ENCODE measurements around the gene USP40.

DNA sequence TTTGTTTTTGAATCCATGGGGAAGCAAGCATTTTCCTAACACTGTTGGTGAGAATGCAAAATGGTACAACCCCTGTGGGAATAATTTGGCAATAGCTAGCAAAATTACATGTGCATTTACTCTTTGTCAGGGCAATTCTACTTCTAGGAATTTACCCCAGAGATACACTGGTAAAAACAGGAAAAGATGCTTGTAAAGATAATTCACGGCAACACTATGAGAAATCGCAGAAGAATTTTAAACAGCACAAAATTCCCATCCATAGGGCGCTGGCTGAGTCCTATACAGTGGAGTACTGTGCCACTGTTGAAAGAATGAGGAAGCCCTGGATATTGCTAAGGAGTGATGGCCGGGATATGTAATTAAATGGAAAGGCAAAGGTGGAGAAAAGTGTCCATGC lies 136.5 kb downstream of the USP40 start:
- no peak for TF ChIP-seq EZH2 (IDR thresholded peaks at IDR 0.05; ENCODE audit: borderline replicate concordance, insufficient read depth, low read depth, low read length, poor library complexity, severe bottlenecking)
- TF ChIP-seq, protein P1, sequence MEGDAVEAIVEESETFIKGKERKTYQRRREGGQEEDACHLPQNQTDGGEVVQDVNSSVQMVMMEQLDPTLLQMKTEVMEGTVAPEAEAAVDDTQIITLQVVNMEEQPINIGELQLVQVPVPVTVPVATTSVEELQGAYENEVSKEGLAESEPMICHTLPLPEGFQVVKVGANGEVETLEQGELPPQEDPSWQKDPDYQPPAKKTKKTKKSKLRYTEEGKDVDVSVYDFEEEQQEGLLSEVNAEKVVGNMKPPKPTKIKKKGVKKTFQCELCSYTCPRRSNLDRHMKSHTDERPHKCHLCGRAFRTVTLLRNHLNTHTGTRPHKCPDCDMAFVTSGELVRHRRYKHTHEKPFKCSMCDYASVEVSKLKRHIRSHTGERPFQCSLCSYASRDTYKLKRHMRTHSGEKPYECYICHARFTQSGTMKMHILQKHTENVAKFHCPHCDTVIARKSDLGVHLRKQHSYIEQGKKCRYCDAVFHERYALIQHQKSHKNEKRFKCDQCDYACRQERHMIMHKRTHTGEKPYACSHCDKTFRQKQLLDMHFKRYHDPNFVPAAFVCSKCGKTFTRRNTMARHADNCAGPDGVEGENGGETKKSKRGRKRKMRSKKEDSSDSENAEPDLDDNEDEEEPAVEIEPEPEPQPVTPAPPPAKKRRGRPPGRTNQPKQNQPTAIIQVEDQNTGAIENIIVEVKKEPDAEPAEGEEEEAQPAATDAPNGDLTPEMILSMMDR (IDR thresholded peaks at IDR 0.05): no peak

Measured in B cell (primary cell).